GM18858 (cell line): Measurements from ENCODE around the gene UCP2.

Source experiments
- ATAC-seq: cut with Tn5 transposase; IDR thresholded peaks from one replicate; pipeline ENCODE4 v1.9.1; 2021; ENCODE audit not compliant: unreplicated experiment

UCP2 gene

GRCh38 chr11:73982595-73982989 lies at the start of gene UCP2:
Gene UCP2, minus strand, starts transcription at chr11:73982843. Its CDS starts 4,465 bp downstream, at chr11:73978378.
- peak; percentile 25 for ATAC-seq

DNA sequence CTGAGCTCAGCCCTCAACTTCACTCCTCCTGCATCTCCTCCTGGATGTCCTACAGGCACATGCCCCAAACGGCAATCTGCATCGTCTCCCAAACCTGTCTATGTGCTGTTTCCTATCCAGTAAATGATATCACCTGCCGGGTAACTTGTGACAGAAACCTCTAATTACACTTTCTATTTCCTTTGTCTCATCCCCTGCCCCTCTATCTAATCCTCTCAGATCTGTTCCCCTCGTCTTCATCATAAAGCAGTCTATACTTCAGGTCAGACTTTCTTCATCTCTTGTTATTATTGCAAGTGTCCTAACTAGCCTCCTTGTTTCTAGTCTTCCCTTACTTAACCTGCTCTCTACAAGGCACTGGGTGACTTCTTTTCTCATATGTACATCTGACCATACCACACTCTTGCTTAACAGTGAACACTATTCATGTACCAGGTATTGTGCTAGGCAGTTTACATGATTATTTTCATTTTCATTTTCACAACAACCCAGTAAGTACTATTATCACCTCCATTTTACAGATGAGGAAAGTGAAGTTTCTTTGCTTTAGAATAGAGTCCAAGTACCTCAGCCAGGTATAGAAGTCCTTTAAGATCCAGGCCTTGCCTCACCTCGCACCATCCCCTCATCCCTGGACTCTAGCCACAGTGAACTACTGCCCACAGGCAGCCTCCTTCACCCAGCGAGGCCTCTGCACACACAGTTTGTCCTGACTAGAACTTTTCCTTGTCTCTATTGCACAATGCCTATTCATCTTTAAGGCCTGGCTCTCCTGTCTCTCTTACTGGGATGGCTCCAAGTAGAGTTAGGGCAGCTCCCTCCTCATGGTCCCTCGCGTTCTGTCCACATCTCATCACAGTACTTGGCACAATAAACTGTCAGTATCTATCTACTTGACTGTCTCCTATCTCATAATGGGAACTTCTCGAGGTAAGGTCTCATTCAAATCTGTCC lies 48.4 kb upstream of the UCP2 start:
- no peak for ATAC-seq

DNA sequence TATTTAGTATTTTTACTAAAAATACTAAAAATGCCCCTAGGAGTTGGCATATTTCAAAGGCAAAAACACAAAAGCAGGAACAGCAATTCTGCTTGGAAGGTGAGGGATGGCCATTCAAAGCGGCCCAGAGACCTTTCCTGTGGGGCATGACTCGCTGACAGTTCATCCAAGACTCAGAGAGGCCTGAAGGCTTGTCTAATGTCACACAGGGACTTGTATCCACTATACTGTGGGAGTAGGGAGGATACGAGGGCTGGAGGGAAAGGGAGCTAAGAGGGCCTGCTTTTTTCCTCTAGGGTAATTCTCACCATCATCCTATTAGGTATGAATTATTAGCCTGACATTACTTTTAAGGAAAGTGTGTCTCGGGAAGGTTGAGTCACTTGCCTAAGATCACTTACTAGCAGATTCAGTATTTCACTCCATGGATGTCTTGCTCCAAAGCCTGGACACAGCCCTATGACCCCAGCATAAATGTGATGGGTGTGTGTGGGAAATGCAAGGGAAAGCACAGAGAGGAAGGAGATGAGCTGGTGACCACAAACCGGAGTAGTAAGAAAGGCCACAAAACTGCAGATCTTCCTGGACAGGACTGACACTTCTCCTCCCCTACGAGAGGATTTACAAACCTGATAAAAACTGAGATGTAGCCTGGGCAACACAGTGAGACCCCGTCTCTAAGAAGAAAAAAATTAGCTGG lies 43.0 kb upstream of the UCP2 start:
- no peak for ATAC-seq

GRCh38 chr11:74024261-74025029 lies 41.8 kb upstream of the UCP2 start:
- ATAC-seq: no peak

DNA sequence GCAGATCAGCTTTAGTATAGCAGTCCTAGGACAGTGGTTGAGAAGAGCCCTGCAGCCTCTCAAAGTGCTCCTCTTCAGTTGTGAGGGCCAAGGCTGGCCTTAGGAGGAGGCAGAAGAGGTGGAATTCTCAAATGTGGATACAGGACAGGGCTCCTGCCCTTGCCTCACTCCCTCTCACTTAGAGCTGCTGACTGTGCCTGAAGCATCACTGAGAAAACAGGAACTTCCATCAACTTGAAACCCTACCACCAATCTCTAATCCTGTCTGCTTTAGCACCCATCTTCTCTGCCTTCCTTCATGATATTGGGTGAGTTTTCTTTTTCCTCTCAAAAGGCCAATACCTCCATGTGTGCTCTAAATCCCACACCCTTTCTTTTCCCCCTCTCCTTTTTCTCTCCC lies 40.6 kb upstream of the UCP2 start:
- ATAC-seq: no peak

GRCh38 chr11:74022546-74022945 lies 39.9 kb upstream of the UCP2 start:
- ATAC-seq: no peak

GRCh38 chr11:74021998-74022397 lies 39.4 kb upstream of the UCP2 start:
- no peak for ATAC-seq

GRCh38 chr11:74020539-74020938 lies 37.9 kb upstream of the UCP2 start:
- peak; percentile 51 for ATAC-seq

GRCh38 chr11:74019860-74020259 lies 37.2 kb upstream of the UCP2 start:
- ATAC-seq: no peak

- ATAC-seq: no peak
Observed at GRCh38 chr11:74019104-74019738, 36.6 kb upstream of the UCP2 start.

DNA sequence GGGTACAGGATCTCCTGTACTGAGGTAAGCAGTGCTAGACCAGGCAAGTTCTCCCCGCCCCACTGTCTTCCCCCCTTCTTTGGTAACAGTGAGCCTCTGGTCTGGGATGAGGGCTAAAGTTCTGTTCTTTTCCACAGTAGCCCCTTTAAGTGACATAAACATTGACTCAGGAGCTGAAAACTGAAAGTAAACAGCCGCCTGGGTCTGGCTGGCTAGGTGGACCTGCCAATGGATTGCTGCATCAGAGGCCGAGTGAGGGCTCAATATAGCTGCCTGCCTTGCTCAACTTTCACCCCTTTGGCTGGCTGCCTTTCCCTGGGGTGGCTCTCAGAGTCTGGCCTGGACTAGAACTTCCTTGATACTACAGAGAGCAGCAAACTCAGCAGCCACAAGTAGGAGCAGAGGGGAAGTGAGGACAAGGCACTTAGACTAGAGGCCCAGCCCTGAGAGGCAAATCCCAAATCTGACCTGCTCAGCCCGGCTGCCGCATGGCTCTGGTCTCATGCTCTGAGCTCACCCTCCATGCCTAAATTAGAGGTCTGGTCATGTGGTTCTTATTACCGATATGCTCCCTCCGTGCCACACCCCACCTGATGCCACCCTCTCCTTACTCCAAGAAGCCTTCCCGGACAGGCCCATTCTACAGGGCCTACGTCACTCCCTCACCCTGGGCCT lies 35.8 kb upstream of the UCP2 start:
- no peak for ATAC-seq

DNA sequence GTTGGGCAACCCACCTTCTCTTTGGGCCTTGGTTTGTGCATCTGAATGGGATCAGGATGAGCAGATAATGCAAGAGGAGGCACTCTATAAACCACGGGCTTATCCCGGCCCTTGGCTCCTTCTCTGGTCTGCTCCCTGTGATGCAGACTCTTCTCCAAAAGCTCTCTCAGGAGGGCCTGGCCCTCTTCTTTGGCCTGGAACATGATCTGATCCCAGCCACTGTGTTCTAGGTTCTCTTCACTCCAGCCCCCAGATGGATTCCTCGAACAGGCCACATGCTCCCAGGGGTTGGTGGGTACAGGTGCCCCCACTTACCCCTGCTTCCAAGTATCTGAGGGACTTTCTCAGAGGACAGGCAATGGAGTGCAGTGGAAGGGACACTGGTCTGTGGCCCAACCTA lies 35.0 kb upstream of the UCP2 start:
- no peak for ATAC-seq

DNA sequence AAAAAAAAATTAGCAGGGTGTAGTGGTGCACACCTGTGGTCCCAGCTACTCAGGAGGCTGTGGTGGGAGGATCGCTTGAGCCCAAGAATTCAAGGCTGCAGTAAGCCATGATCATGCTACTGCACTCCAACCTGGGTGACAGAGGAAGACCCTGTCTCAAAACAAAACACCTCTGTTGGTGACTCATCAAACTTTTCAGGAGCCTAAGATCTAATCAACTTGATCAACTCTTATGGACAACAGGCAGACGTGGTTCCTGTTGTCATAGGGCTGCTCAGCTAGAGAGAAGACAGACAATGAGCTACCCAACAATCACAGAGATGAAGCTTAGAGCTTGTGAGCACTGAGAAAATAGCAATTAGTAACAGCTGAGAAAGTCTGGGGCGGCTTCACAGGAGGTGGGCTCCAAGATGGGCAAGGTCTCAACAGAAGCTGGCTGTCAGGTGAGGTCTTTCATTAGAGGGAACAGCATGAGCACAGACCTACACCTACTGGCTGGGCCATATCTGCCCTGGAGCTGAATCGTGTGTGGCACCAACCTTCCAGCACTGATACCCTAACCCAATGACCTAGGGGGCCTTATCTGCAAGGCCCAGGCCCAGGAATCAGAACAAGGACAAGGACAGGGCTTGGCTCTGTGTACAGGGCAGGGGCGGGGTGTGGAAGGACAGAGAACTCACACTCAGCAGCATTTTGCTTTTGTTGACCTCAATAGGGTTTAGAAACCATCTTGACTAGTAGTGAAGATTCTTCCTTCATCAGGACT lies 33.5 kb upstream of the UCP2 start:
- ATAC-seq: no peak

DNA sequence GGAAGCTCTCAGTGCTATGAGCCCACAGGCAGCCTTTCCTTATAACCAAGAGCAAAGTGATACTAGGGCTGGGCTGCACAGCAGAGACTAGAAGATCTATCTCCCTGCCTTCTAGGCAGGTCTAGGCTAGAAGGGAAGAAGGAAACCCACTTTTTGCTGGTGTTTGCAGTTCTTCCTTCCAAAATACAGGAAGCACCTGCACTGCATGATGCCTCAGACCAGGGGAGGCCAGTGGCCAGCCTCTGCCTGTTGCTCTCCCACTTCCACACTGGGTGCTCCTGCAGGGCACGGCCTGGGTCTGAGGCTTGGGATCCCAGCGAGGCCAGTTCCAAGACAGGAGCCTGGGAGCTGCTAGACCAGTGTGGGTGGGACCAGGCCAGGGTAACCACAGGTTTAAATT lies 32.2 kb upstream of the UCP2 start:
- ATAC-seq: no peak

GRCh38 chr11:74013141-74013540 lies 30.5 kb upstream of the UCP2 start:
- no peak for ATAC-seq

- no peak for ATAC-seq
Observed at GRCh38 chr11:74012074-74012809, 29.6 kb upstream of the UCP2 start.

GRCh38 chr11:74011360-74012073 lies 28.9 kb upstream of the UCP2 start:
- peak; percentile 62 for ATAC-seq
